ENCODE data around the gene LRP6. TPM values are rescaled to one million over a fixed set of nuclear protein-coding genes. Genes with fewer than 3 reads are reported as not detected.

The LRP6 gene
- total and polyA plus RNA-seq, 4 donors = 14.7 to 76.8 (median 23.2) TPM

DNA sequence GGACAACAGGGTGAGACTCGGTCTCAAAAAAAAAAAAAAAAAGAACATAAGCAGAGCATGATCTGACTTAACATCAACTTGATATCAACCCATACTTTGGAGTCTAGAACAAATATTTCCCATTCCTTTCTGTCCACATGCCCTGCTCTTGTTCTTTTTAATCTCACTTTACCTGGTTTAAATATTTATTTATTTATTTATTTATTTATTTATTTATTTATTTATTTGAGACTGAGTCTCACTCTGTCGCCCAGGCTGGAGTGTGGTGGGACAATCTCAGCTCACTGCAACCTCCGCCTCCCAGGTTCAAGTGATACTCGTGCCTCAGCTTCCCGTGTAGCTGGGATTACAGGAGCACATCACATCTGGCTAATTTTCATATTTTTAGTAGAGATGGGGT lies 19.6 kb upstream of the LRP6 start (continued):
- TF ChIP-seq, protein P1, sequence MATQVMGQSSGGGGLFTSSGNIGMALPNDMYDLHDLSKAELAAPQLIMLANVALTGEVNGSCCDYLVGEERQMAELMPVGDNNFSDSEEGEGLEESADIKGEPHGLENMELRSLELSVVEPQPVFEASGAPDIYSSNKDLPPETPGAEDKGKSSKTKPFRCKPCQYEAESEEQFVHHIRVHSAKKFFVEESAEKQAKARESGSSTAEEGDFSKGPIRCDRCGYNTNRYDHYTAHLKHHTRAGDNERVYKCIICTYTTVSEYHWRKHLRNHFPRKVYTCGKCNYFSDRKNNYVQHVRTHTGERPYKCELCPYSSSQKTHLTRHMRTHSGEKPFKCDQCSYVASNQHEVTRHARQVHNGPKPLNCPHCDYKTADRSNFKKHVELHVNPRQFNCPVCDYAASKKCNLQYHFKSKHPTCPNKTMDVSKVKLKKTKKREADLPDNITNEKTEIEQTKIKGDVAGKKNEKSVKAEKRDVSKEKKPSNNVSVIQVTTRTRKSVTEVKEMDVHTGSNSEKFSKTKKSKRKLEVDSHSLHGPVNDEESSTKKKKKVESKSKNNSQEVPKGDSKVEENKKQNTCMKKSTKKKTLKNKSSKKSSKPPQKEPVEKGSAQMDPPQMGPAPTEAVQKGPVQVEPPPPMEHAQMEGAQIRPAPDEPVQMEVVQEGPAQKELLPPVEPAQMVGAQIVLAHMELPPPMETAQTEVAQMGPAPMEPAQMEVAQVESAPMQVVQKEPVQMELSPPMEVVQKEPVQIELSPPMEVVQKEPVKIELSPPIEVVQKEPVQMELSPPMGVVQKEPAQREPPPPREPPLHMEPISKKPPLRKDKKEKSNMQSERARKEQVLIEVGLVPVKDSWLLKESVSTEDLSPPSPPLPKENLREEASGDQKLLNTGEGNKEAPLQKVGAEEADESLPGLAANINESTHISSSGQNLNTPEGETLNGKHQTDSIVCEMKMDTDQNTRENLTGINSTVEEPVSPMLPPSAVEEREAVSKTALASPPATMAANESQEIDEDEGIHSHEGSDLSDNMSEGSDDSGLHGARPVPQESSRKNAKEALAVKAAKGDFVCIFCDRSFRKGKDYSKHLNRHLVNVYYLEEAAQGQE (IDR thresholded peaks at IDR 0.05) = no peak
- no peak for TF ChIP-seq RXRA (IDR thresholded peaks at IDR 0.05)
- TF ChIP-seq FOXA1 (IDR thresholded peaks at IDR 0.05) = no peak

DNA sequence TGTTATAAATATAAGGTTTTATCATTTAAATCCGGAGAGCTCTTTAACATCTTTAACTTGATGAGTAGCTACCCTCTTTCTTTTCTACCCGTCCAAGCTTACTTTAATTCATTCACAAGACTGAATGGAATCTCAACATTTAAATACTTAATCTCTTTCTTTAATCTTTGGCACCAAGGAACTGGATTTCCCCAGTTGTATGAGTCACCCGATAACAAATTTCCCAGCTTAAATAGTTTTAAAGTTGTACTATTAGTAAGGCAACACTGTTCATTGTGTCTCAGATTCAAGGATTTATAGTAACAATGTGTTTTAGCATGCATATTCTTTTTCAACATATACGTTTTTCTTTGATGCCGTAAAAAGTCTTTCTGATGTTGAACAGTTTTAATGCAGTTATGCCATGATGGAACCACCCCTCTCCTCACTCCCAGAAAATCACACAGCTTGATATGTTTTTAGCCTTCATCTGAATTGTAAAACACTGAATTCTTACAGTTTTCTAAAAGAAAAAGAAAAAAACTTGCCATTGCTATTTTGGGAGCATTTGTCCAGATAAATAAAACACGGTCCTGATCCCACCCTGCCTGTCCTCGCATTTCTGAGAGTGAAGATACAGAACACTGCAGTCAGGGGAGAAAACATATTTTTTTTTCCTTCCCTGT lies 16.0 kb upstream of the LRP6 start:
- WGBS = 81% methylated on average over 7 of the region's 7 CpGs
- H3K27me3 ChIP-seq (ENCODE audit: control insufficient read depth in 4 of 4, insufficient read depth in 4 of 4, low read length in 3 of 4) = no peaks in the 10 kb centered on the region
- H3K4me1 ChIP-seq (ENCODE audit: control insufficient read depth in 4 of 4, insufficient read depth in 4 of 4, low read length in 3 of 4) = no peaks in the 10 kb centered on the region
- no peak overlapping the region for H3K27ac ChIP-seq (ENCODE audit: low read depth in 1 of 2, low read length in 2 of 2)
- H3K4me3 ChIP-seq (ENCODE audit: low read depth in 1 of 3, low read length in 3 of 3) = no peak overlapping the region
- H3K9me3 ChIP-seq (ENCODE audit: control insufficient read depth in 4 of 4, low read length in 3 of 4) = no peaks in the 10 kb centered on the region
- DNase-seq (ENCODE audit: low spot score) = no peak
- TF ChIP-seq GABPA (IDR thresholded peaks at IDR 0.05 in 1 of 2, conservative IDR thresholded peaks at IDR 0.05 in 1 of 2) (no peak), HNF4G (IDR thresholded peaks at IDR 0.05) (no peak), FOXA1 (IDR thresholded peaks at IDR 0.05) (no peak), JUND (IDR thresholded peaks at IDR 0.05) (peak in 1 of 2 donors; percentile 65)
- TF ChIP-seq, protein P2, sequence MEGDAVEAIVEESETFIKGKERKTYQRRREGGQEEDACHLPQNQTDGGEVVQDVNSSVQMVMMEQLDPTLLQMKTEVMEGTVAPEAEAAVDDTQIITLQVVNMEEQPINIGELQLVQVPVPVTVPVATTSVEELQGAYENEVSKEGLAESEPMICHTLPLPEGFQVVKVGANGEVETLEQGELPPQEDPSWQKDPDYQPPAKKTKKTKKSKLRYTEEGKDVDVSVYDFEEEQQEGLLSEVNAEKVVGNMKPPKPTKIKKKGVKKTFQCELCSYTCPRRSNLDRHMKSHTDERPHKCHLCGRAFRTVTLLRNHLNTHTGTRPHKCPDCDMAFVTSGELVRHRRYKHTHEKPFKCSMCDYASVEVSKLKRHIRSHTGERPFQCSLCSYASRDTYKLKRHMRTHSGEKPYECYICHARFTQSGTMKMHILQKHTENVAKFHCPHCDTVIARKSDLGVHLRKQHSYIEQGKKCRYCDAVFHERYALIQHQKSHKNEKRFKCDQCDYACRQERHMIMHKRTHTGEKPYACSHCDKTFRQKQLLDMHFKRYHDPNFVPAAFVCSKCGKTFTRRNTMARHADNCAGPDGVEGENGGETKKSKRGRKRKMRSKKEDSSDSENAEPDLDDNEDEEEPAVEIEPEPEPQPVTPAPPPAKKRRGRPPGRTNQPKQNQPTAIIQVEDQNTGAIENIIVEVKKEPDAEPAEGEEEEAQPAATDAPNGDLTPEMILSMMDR (IDR thresholded peaks at IDR 0.05; ENCODE audit: low read depth, low read length, missing input control) = no peak
- H3K36me3 ChIP-seq (ENCODE audit: control insufficient read depth in 4 of 4, insufficient read depth in 3 of 4, low read depth in 1 of 4, low read length in 3 of 4) = no peaks in the 10 kb centered on the region
- no peak overlapping the region for H3K9ac ChIP-seq (ENCODE audit: low read depth in 1 of 2, low read length in 2 of 2)

DNA sequence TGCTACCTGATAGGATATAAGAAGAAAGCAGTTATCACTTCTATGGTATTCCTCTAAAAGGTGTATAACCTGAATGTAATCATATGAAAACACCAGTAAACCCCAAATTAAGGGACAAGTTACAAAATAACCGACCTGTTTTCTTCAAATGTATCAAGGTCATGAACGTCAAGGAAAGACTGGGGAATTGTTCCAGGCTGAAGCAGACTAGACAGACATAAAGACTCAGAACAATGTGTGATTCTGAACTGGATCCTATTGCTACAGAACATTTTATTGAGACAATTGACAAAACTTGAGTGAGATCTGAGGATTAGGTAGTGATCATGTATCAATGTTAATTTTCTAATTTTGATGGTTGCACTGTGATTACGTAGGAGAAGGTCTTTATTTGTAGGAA lies 15.4 kb upstream of the LRP6 start:
- no peak overlapping the region for H3K27ac ChIP-seq (ENCODE audit: low read depth in 1 of 2, low read length in 2 of 2)
- H3K36me3 ChIP-seq (ENCODE audit: control insufficient read depth in 4 of 4, insufficient read depth in 3 of 4, low read depth in 1 of 4, low read length in 3 of 4) = no peaks in the 10 kb centered on the region
- H3K9ac ChIP-seq (ENCODE audit: low read depth in 1 of 2, low read length in 2 of 2) = no peak overlapping the region
- no peak for TF ChIP-seq EGR1 (IDR thresholded peaks at IDR 0.05; ENCODE audit: low read depth in 2 of 2)
- TF ChIP-seq JUND (IDR thresholded peaks at IDR 0.05) = no peak
- no peak for TF ChIP-seq NR2F2 (IDR thresholded peaks at IDR 0.05)
- TF ChIP-seq FOXA2 (IDR thresholded peaks at IDR 0.05) = no peak
- TF ChIP-seq HNF4A (conservative IDR thresholded peaks at IDR 0.05) = no peak
- no peak for TF ChIP-seq GABPA (IDR thresholded peaks at IDR 0.05 in 1 of 2, conservative IDR thresholded peaks at IDR 0.05 in 1 of 2)
- no peak for TF ChIP-seq HNF4G (IDR thresholded peaks at IDR 0.05)
- TF ChIP-seq, protein P2 (IDR thresholded peaks at IDR 0.05; ENCODE audit: low read depth, low read length, missing input control) = no peak
- TF ChIP-seq, protein P3, sequence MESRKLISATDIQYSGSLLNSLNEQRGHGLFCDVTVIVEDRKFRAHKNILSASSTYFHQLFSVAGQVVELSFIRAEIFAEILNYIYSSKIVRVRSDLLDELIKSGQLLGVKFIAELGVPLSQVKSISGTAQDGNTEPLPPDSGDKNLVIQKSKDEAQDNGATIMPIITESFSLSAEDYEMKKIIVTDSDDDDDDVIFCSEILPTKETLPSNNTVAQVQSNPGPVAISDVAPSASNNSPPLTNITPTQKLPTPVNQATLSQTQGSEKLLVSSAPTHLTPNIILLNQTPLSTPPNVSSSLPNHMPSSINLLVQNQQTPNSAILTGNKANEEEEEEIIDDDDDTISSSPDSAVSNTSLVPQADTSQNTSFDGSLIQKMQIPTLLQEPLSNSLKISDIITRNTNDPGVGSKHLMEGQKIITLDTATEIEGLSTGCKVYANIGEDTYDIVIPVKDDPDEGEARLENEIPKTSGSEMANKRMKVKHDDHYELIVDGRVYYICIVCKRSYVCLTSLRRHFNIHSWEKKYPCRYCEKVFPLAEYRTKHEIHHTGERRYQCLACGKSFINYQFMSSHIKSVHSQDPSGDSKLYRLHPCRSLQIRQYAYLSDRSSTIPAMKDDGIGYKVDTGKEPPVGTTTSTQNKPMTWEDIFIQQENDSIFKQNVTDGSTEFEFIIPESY (IDR thresholded peaks at IDR 0.05) = no peak
- TF ChIP-seq, protein P4, sequence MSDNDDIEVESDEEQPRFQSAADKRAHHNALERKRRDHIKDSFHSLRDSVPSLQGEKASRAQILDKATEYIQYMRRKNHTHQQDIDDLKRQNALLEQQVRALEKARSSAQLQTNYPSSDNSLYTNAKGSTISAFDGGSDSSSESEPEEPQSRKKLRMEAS (IDR thresholded peaks at IDR 0.05) = no peak
- no peak for TF ChIP-seq RAD21 (IDR thresholded peaks at IDR 0.05)
- no peak for TF ChIP-seq TAF1 (conservative IDR thresholded peaks at IDR 0.05)
- TF ChIP-seq RXRA (IDR thresholded peaks at IDR 0.05) = no peak
- no peak for TF ChIP-seq SP1 (IDR thresholded peaks at IDR 0.05)
- H3K4me1 ChIP-seq (ENCODE audit: control insufficient read depth in 4 of 4, insufficient read depth in 4 of 4, low read length in 3 of 4) = no peaks in the 10 kb centered on the region
- no peaks in the 10 kb centered on the region for H3K27me3 ChIP-seq (ENCODE audit: control insufficient read depth in 4 of 4, insufficient read depth in 4 of 4, low read length in 3 of 4)
- WGBS = 88% methylated on average over 3 of the region's 3 CpGs
- no peaks in the 10 kb centered on the region for H3K9me3 ChIP-seq (ENCODE audit: control insufficient read depth in 4 of 4, low read length in 3 of 4)
- H3K4me3 ChIP-seq (ENCODE audit: low read depth in 1 of 3, low read length in 3 of 3) = no peak overlapping the region
- DNase-seq (ENCODE audit: low spot score) = no peak
